WTC11 (cell line): Measurements from ENCODE around the gene FSTL4. TPM values are rescaled to one million over a fixed set of nuclear protein-coding genes. Genes with fewer than 3 reads are reported as not detected.

ENCODE experiments used
- ATAC-seq: fragments of 200-7000 bp; cut with Tn5 transposase; 2 replicates; pipeline ENCODE4 v1.10.0; 2021; ENCODE audit warnings: mild to moderate bottlenecking, moderate library complexity
- CTCF ChIA-PET: fragments of 300-600 bp; sonication (Branson Sonifier 250); formaldehyde crosslinking; loops from one replicate; lab custom pipeline; 2021; ENCODE audit warnings: antibody characterized with exemption; lab: Charles Lee
- POLR2A ChIA-PET: fragments of 350-600 bp; sonication (Branson Sonifier 250); formaldehyde crosslinking; loops from one replicate; lab custom pipeline; 2021; ENCODE audit warnings: antibody characterized with exemption; lab: Charles Lee
- DNase-seq: peaks from one replicate; pipeline ENCODE4 v3.0.0; 2021; ENCODE audit warnings: low spot score
- H3K27ac Mint-ChIP-seq: 2 replicates; pipeline ENCODE4 v1.8.0; 2021; ENCODE audit warnings: mixed read lengths
- H3K27me3 Mint-ChIP-seq: 2 replicates; pipeline ENCODE4 v1.8.0; 2021; ENCODE audit warnings: low read depth, mild to moderate bottlenecking, moderate library complexity, mixed read lengths
- H3K36me3 Mint-ChIP-seq: 2 replicates; pipeline ENCODE4 v1.8.0; 2021; ENCODE audit warnings: mixed read lengths
- H3K4me1 Mint-ChIP-seq: 2 replicates; pipeline ENCODE4 v1.8.0; 2022; ENCODE audit warnings: mixed read lengths
- H3K4me3 Mint-ChIP-seq: 2 replicates; pipeline ENCODE4 v1.8.0; 2021; ENCODE audit warnings: mild to moderate bottlenecking, moderate library complexity, mixed read lengths
- H3K9me3 Mint-ChIP-seq: 2 replicates; pipeline ENCODE4 v1.8.0; 2021; ENCODE audit warnings: mixed read lengths
- ATF2 ChIP-seq: sonication (generic); formaldehyde crosslinking; IDR thresholded peaks from 2 replicates; pipeline ENCODE4 v1.8.1; 2022; ENCODE audit warnings: low read depth, missing genetic modification reagents, borderline replicate concordance
- E2F4 ChIP-seq: sonication (generic); formaldehyde crosslinking; IDR thresholded peaks from 2 replicates; pipeline ENCODE4 v1.8.1; 2022; ENCODE audit warnings: low read depth, mild to moderate bottlenecking, moderate library complexity, missing genetic modification reagents, borderline replicate concordance
- ERG ChIP-seq: fragments of 250-450 bp; sonication (Bioruptor Pico); IDR thresholded peaks from 2 replicates; pipeline ENCODE4 v1.8.0; 2021; ENCODE audit warnings: mild to moderate bottlenecking
- GABPB1 ChIP-seq: sonication (generic); formaldehyde crosslinking; IDR thresholded peaks from 2 replicates; pipeline ENCODE4 v1.8.1; 2023; ENCODE audit warnings: mild to moderate bottlenecking, missing genetic modification reagents
- MXD4 ChIP-seq: fragments of 250-450 bp; sonication (Bioruptor Pico); IDR thresholded peaks from 2 replicates; pipeline ENCODE4 v1.8.0; 2021; ENCODE audit warnings: mild to moderate bottlenecking, moderate library complexity, borderline replicate concordance
- NFATC4 ChIP-seq: fragments of 250-450 bp; sonication (Bioruptor Pico); IDR thresholded peaks from 2 replicates; pipeline ENCODE4 v1.9.0; 2021; ENCODE audit warnings: mild to moderate bottlenecking
- NR3C1 ChIP-seq: sonication (generic); formaldehyde crosslinking; conservative IDR thresholded peaks from 2 replicates; pipeline ENCODE4 v1.8.1; 2023; ENCODE audit warnings: low read depth, mild to moderate bottlenecking, missing genetic modification reagents
- SMAD4 ChIP-seq: sonication (generic); formaldehyde crosslinking; IDR thresholded peaks from 2 replicates; pipeline ENCODE4 v1.8.0; 2022; ENCODE audit warnings: mild to moderate bottlenecking, missing genetic modification reagents
- TCF7 ChIP-seq: sonication (generic); formaldehyde crosslinking; IDR thresholded peaks from 2 replicates; pipeline ENCODE4 v1.8.0; 2022; ENCODE audit warnings: mild to moderate bottlenecking, low read depth, missing genetic modification reagents, moderate library complexity
- TEAD4 ChIP-seq: sonication (generic); formaldehyde crosslinking; IDR thresholded peaks from 2 replicates; pipeline ENCODE4 v1.8.0; 2022; ENCODE audit warnings: mild to moderate bottlenecking, missing genetic modification reagents
- ZNF121 ChIP-seq: sonication (generic); formaldehyde crosslinking; IDR thresholded peaks from 2 replicates; pipeline ENCODE4 v1.8.0; 2023; ENCODE audit warnings: missing genetic modification reagents
- ZNF425 ChIP-seq: fragments of 250-450 bp; sonication (Bioruptor Pico); conservative IDR thresholded peaks from 2 replicates; pipeline ENCODE4 v1.9.0; 2021; ENCODE audit warnings: mild to moderate bottlenecking
- ZNF512 ChIP-seq: sonication (generic); formaldehyde crosslinking; IDR thresholded peaks from 2 replicates; pipeline ENCODE4 v1.8.1; 2022; ENCODE audit warnings: missing genetic modification reagents, borderline replicate concordance
- ZNF532 ChIP-seq: fragments of 250-450 bp; sonication (Bioruptor Pico); IDR thresholded peaks from 2 replicates; pipeline ENCODE4 v1.9.0; 2021; ENCODE audit warnings: mild to moderate bottlenecking, borderline replicate concordance
- total RNA-seq: library from RNA; stranded (reverse); gene quantifications from 3 replicates; pipeline ENCODE4 v1.2.3, GENCODE V29; 2021
- TF ChIP-seq, protein P1 (sequence below): sonication (generic); formaldehyde crosslinking; conservative IDR thresholded peaks from 2 replicates; pipeline ENCODE4 v1.8.1; 2023; ENCODE audit warnings: mild to moderate bottlenecking, low read depth, missing genetic modification reagents, moderate library complexity
- TF ChIP-seq, protein P2 (sequence below): sonication (generic); formaldehyde crosslinking; IDR thresholded peaks from 2 replicates; pipeline ENCODE4 v1.8.0; 2022; ENCODE audit warnings: mild to moderate bottlenecking, missing genetic modification reagents
- TF ChIP-seq, protein P3 (sequence below): sonication (generic); formaldehyde crosslinking; IDR thresholded peaks from 2 replicates; pipeline ENCODE4 v1.8.1; 2022; ENCODE audit warnings: mild to moderate bottlenecking, missing genetic modification reagents, moderate library complexity, borderline replicate concordance

FSTL4 gene
- total RNA-seq, 1 experiment from 2014 or later, result 6.1 TPM

DNA sequence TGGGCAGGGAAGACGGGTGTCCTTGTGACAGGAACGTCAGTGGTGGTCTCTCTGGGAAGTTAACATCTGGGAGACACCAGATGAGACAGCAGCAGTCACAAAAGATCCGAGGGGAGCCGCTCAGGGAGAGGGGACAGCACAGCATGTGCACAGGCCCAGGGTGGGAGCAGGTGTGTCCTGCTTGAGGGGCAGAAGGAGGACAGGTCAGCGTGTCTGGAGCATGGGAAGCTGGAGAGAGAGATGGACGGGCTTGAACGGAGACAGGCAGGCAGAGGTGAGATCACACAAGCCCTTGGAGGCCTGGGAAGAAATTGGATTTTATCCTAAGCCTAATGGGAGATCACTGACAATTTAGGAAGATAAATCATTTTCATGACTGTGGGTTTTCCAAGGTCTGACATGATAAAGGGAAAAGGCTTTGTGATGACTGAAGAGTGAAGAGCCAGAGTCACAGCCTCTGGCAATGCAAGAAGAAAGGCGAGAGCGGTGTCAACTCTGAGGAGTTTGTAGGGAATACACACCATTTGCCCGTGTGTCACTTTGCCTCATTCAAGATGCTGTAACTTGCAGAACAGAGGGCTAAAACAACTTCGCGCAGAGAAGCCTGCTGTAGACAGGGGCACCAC is 88.3 kb downstream of the FSTL4 start:
- ChIA-PET POLR2A (no interaction called here), CTCF (no interaction called here)
- no peak overlapping the region for H3K27ac Mint-ChIP-seq
- DNase-seq, result no peak
- H3K36me3 Mint-ChIP-seq, result no peaks in the 10 kb centered on the region
- ATAC-seq, result no peak
- no peaks in the 10 kb centered on the region for H3K9me3 Mint-ChIP-seq
- peaks cover 23% of the 10 kb centered on the region for H3K4me1 Mint-ChIP-seq
- H3K4me3 Mint-ChIP-seq, result no peak overlapping the region
- no peaks in the 10 kb centered on the region; the same call in 1 of the 2 replicates for H3K27me3 Mint-ChIP-seq
- TF ChIP-seq SMAD4 (no peak), ZNF532 (CRISPR knock-in tag) (no peak), ZNF121 (CRISPR knock-in tag) (no peak), ZNF425 (CRISPR knock-in tag) (no peak), E2F4 (CRISPR knock-in tag) (no peak), GABPB1 (CRISPR knock-in tag) (no peak), ERG (CRISPR knock-in tag) (no peak), TEAD4 (CRISPR knock-in tag) (no peak), ZNF512 (CRISPR knock-in tag) (no peak), ATF2 (CRISPR knock-in tag) (no peak), MXD4 (CRISPR knock-in tag) (no peak), NFATC4 (no peak), TCF7 (CRISPR knock-in tag) (no peak), NR3C1 (no peak)
- TF ChIP-seq, protein P1, sequence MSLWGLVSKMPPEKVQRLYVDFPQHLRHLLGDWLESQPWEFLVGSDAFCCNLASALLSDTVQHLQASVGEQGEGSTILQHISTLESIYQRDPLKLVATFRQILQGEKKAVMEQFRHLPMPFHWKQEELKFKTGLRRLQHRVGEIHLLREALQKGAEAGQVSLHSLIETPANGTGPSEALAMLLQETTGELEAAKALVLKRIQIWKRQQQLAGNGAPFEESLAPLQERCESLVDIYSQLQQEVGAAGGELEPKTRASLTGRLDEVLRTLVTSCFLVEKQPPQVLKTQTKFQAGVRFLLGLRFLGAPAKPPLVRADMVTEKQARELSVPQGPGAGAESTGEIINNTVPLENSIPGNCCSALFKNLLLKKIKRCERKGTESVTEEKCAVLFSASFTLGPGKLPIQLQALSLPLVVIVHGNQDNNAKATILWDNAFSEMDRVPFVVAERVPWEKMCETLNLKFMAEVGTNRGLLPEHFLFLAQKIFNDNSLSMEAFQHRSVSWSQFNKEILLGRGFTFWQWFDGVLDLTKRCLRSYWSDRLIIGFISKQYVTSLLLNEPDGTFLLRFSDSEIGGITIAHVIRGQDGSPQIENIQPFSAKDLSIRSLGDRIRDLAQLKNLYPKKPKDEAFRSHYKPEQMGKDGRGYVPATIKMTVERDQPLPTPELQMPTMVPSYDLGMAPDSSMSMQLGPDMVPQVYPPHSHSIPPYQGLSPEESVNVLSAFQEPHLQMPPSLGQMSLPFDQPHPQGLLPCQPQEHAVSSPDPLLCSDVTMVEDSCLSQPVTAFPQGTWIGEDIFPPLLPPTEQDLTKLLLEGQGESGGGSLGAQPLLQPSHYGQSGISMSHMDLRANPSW (CRISPR knock-in tag), result no peak
- TF ChIP-seq, protein P2, sequence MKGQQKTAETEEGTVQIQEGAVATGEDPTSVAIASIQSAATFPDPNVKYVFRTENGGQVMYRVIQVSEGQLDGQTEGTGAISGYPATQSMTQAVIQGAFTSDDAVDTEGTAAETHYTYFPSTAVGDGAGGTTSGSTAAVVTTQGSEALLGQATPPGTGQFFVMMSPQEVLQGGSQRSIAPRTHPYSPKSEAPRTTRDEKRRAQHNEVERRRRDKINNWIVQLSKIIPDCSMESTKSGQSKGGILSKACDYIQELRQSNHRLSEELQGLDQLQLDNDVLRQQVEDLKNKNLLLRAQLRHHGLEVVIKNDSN (CRISPR knock-in tag), result no peak
- TF ChIP-seq, protein P3, sequence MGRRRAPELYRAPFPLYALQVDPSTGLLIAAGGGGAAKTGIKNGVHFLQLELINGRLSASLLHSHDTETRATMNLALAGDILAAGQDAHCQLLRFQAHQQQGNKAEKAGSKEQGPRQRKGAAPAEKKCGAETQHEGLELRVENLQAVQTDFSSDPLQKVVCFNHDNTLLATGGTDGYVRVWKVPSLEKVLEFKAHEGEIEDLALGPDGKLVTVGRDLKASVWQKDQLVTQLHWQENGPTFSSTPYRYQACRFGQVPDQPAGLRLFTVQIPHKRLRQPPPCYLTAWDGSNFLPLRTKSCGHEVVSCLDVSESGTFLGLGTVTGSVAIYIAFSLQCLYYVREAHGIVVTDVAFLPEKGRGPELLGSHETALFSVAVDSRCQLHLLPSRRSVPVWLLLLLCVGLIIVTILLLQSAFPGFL (CRISPR knock-in tag), result no peak
